T-cell (primary cell): ENCODE data around the gene STK10. TPM values are rescaled to one million over a fixed set of nuclear protein-coding genes. Genes with fewer than 3 reads are reported as not detected.

ENCODE experiments used
- ATAC-seq, 4 experiments: fragments of 200-7000 bp in 3 of 4; fragments of 150-1000 bp in 1 of 4; cut with Tn5 transposase; replicated peaks in 1 of 4; 1 replicate in 3 of 4; 2 replicates in 1 of 4; pipeline ENCODE4 v1.10.0; 2021; ENCODE audit warnings: moderate library complexity in 3 of 4, mild to moderate bottlenecking in 2 of 4, moderate number of reproducible peaks in 1 of 4
- CTCF ChIA-PET, 2 donors: fragments of 300-600 bp; sonication (Branson Sonifier 250); formaldehyde crosslinking; loops; one replicate each; lab custom pipeline; 2022; ENCODE audit warnings: antibody characterized with exemption in 2 of 2; lab: Charles Lee
- POLR2A ChIA-PET, 2 donors: fragments of 300-600 bp; sonication (Branson Sonifier 250); formaldehyde crosslinking; loops; one replicate each; lab custom pipeline; 2022; ENCODE audit warnings: antibody characterized with exemption in 2 of 2; lab: Charles Lee
- DNase-seq, 35 experiments: peaks; one replicate each; pipeline versions ENCODE4 v3.0.0 to v3.0.0-alpha.2; 2013 to 2023
- H3K27ac ChIP-seq: one replicate; pipeline ENCODE4 v1.5.1; 2013; ENCODE audit warnings: low read length
- H3K27me3 ChIP-seq, 2 experiments: replicated peaks in 1 of 2; 1 replicate in 1 of 2; 2 replicates in 1 of 2; pipeline versions ENCODE4 v1.6.1 to v1.7.0; 2013; ENCODE audit warnings: low read length in 1 of 2, mixed read lengths in 1 of 2; ENCODE audit not compliant: control insufficient read depth in 2 of 2, insufficient read depth in 2 of 2; ENCODE audit errors: extremely low read depth in 1 of 2
- H3K36me3 ChIP-seq, 2 donors: 1 replicate in 1 of 2; 2 replicates in 1 of 2; pipeline versions ENCODE4 v1.6.1 to v1.7.0; 2013; ENCODE audit warnings: low read length in 1 of 2; ENCODE audit not compliant: control insufficient read depth in 2 of 2, insufficient read depth in 1 of 2; ENCODE audit errors: extremely low read depth in 1 of 2
- H3K4me1 ChIP-seq, 2 experiments: 1 replicate in 1 of 2; 2 replicates in 1 of 2; pipeline versions ENCODE4 v1.6.1 to v1.7.0; 2013; ENCODE audit warnings: low read length in 2 of 2, mixed read lengths in 1 of 2; ENCODE audit not compliant: insufficient read depth in 2 of 2, control insufficient read depth in 1 of 2; ENCODE audit errors: extremely low read depth in 1 of 2
- H3K4me3 ChIP-seq, 2 donors: 1 replicate in 1 of 2; 2 replicates in 1 of 2; pipeline versions ENCODE4 v1.5.1 to v1.7.0; 2013; ENCODE audit warnings: mild to moderate bottlenecking in 2 of 2, low read length in 1 of 2, moderate library complexity in 1 of 2; ENCODE audit not compliant: control insufficient read depth in 1 of 2; ENCODE audit errors: extremely low read depth in 1 of 2
- H3K9me3 ChIP-seq: 2 replicates; pipeline ENCODE4 v1.7.0; 2013
- H3K27ac Mint-ChIP-seq, 2 donors: one replicate each; pipeline ENCODE4 v1.8.0; 2020 to 2021; ENCODE audit warnings: mild to moderate bottlenecking in 2 of 2, mixed read lengths in 2 of 2
- H3K27me3 Mint-ChIP-seq, 2 donors: one replicate each; pipeline ENCODE4 v1.8.0; 2021 to 2022; ENCODE audit warnings: mixed read lengths in 2 of 2
- H3K36me3 Mint-ChIP-seq: one replicate; pipeline ENCODE4 v1.8.0; 2021; ENCODE audit warnings: mixed read lengths
- H3K4me1 Mint-ChIP-seq, 3 donors: one replicate each; pipeline ENCODE4 v1.8.0; 2020 to 2022; ENCODE audit warnings: mixed read lengths in 3 of 3, mild to moderate bottlenecking in 1 of 3
- H3K4me3 Mint-ChIP-seq, 3 donors: one replicate each; pipeline ENCODE4 v1.8.0; 2020 to 2022; ENCODE audit warnings: mild to moderate bottlenecking in 3 of 3, mixed read lengths in 3 of 3, moderate library complexity in 3 of 3
- H3K9me3 Mint-ChIP-seq, 3 donors: one replicate each; pipeline ENCODE4 v1.8.0; 2020 to 2022; ENCODE audit warnings: mixed read lengths in 3 of 3
- WGBS: methylation state at CpG from one replicate; pipeline ENCODE4 v1.1.5; 2013; ENCODE audit warnings: missing lambda C conversion rate; ENCODE audit not compliant: insufficient coverage; 5-methylcytosine and 5-hydroxymethylcytosine counted together
- total RNA-seq, 35 experiments: library from RNA in 6 of 35; stranded (reverse) in 6 of 35; fragments of 120-200 nt in 1 of 35; gene quantifications; one replicate each; pipeline versions ENCODE4 v1.2.1 to v1.2.4 and lab custom pipeline; 2013 to 2026

Gene STK10
- total RNA-seq, 5 donors from 2014 or later (not counting 1 experiment from before 2014, with no cell fraction given), result 305 to 437 (median 331) TPM

DNA sequence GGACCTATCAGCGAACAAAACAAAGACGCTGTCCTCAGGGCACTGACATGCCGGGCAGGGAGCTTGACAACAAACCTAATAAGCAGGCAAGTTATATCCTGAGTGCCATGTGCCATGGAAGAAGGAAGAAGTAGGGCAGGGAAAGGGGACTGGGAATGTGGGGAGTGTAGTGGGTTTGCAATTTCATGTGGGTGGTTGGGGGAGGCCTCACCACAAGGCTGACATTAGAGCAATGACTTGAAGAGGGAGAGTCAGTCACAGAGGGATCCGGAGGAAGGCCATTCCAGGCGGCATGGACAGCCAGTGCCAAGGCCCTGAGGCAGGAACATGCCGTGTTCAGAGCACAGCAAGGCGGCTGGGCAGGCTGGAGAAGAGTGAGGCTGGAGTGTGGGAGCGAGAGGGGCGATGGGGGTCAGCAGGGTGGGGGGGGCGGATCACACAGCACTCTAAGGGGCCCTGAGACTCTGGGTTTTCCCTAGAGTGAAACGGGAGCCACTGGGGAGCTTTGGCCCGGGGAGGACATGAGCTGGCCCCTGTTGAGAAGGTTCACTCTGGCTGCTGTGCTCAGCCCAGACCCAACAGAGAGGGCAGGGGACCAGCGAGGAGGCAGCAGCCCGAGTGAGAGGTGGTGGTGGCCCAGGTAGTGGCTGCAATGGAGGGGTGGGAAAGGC lies 86.3 kb downstream of the STK10 start:
- H3K4me3 Mint-ChIP-seq, result no peak overlapping the region
- DNase-seq, result no peak
- no peak overlapping the region for H3K27ac ChIP-seq
- no peak for ATAC-seq
- peaks cover 20 to 33% (median 24%) of the 10 kb centered on the region in 3 donors for H3K4me1 Mint-ChIP-seq
- no peaks in the 10 kb centered on the region for H3K9me3 ChIP-seq
- CTCF ChIA-PET, result interaction anchor here (0.7 to 1.0 kb wide), 3 partner anchors 35 to 127 kb away, joined by 6 to 8 read pairs (median 7); no protein-coding TSS in a partner anchor
- WGBS, result 95% methylated on average over 14 of the region's 14 CpGs
- H3K4me1 ChIP-seq, result peaks cover 0 to 20% of the 10 kb centered on the region in 2 experiments
- H3K9me3 Mint-ChIP-seq, result no peaks in the 10 kb centered on the region
- H3K27ac Mint-ChIP-seq, result peak overlapping the region; percentile 56 to 77
- no peak overlapping the region for H3K4me3 ChIP-seq
- H3K36me3 Mint-ChIP-seq, result peaks cover 57% of the 10 kb centered on the region
- POLR2A ChIA-PET, result no interaction called here
- H3K36me3 ChIP-seq, result peaks cover 22 to 92% of the 10 kb centered on the region in 2 donors
- no peaks in the 10 kb centered on the region for H3K27me3 Mint-ChIP-seq
- H3K27me3 ChIP-seq, result no peaks in the 10 kb centered on the region

DNA sequence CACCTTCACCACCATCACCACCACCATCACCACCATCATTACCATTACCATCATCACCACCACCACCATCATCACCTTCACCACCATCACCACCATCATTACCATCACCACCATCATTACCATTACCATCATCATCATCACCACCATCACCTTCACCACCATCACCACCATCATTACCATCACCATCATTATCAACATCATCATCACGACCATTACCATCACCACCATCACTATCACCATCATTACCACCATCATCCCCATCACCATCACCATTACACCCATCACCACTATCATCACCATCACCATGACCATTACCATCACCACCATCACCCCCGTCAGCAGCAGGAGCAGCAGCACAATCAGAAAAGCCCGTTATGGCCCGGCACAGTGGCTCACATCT lies 89.1 kb downstream of the STK10 start:
- Mint-ChIP-seq H3K4me3 (no peak overlapping the region), H3K9me3 (no peaks in the 10 kb centered on the region), H3K4me1 (peaks cover 19 to 24% (median 22%) of the 10 kb centered on the region in 3 donors), H3K27me3 (no peaks in the 10 kb centered on the region), H3K27ac (peak overlapping the region; percentile 0 to 11), H3K36me3 (peaks cover 57% of the 10 kb centered on the region)
- Histone ChIP-seq H3K27ac (no peak overlapping the region), H3K27me3 (no peaks in the 10 kb centered on the region), H3K4me3 (no peak overlapping the region), H3K36me3 (peaks cover 11 to 93% of the 10 kb centered on the region in 2 donors), H3K9me3 (no peaks in the 10 kb centered on the region), H3K4me1 (peaks cover 0 to 11% of the 10 kb centered on the region in 2 experiments)
- DNase-seq (no peak), ATAC-seq (no peak)
- 82% methylated on average over 4 of the region's 4 CpGs for WGBS
- POLR2A ChIA-PET, result no interaction called here
- CTCF ChIA-PET, result no interaction called here

DNA sequence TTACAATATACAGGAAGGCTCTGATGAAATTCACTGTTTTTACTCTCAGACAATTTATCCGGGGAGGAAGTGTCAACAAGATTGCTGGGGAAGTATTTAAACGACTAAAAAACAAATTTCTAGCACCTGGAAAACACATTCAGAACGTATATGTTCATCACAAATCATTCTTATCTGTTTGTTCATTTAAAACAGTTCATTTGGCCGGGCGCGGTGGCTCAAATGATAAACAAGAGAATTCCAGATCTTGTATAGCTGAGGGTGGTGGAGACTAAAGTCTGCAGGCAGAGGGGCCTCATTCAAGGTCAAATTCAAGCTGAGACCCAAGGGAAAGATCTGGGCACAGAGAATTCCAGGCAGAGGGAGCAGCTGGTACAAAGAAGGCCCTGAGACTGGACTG lies 90.0 kb downstream of the STK10 start:
- Mint-ChIP-seq H3K27ac (peak overlapping the region; percentile 47 to 48), H3K27me3 (no peaks in the 10 kb centered on the region), H3K36me3 (peaks cover 55% of the 10 kb centered on the region), H3K9me3 (no peaks in the 10 kb centered on the region), H3K4me3 (no peak overlapping the region), H3K4me1 (peaks cover 19 to 22% (median 22%) of the 10 kb centered on the region in 3 donors)
- H3K4me1 ChIP-seq, result peaks cover 0 to 11% of the 10 kb centered on the region in 2 experiments
- ATAC-seq, result no peak
- H3K9me3 ChIP-seq, result no peaks in the 10 kb centered on the region
- H3K4me3 ChIP-seq, result no peak overlapping the region
- WGBS, result no CpG with 5 or more reads among the region's 6 CpGs
- no peaks in the 10 kb centered on the region for H3K27me3 ChIP-seq
- peaks cover 6 to 93% of the 10 kb centered on the region in 2 donors for H3K36me3 ChIP-seq
- ChIA-PET CTCF (interaction anchor here in 1 of 2 donors (1.0 kb wide), 1 partner anchor 91 kb away, joined by 3 read pairs; no protein-coding TSS in a partner anchor), POLR2A (interaction anchor here in 1 of 2 donors (0.6 kb wide), 1 partner anchor 38 kb away, joined by 4 read pairs; no protein-coding TSS in a partner anchor)
- H3K27ac ChIP-seq, result no peak overlapping the region
- DNase-seq, result no peak

DNA sequence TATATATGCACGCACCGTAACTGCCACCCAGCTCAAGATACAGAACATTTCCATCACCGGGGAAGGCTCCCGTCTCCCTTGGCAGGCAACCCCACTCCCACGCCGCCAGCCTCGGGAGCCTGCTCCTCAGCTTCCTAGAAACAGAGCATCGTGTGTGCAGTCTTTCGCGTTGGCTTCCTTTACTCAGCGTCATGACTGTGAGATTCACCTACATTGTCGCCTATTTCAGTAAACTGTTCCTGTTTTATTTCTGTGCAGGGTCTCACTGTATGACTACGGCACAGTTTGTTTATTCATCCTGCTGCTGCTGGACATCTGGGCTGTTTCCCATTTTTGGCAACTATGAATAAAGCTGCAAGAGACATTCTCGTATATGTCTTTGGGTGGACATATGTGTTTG lies 90.7 kb downstream of the STK10 start:
- H3K9me3 Mint-ChIP-seq, result no peaks in the 10 kb centered on the region

DNA sequence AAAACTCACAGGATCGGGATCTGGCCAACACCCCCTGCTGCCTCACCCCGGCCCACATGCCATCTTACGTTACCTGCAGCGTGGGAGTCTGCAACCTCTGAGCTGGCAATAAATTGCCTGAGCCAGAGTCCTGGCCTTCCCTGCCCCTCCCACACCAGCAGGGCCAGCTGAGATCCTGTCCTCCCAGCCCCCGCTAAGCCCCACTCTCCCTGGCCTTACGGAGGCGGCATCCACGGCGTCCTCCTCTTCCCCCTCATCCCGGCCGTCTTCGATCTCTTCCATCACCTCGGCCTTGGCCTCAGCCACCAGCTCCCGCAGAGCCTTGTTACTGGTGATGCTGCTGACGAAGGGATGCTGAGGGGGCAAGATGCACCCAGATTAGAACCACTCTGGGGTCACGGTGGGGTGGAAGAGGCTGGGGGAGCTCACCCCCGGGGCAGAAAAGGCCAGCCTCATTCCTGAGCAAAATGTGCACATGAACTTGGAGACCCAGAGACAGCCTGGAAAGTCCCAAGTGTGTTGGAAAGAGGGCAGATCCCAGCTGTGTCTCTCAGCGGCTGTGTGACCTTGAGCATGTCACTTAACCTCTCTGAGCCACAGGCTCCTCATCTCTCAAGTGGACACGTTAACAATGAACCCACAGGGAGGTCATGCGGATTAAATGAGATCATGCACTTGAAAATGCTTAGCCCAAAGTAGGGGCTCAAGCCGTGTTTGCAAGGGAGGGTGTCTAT lies 91.7 kb downstream of the STK10 start:
- no peak for DNase-seq
- H3K36me3 ChIP-seq, result peaks cover 6 to 92% of the 10 kb centered on the region in 2 donors
- CTCF ChIA-PET, result interaction anchor here (0.7 kb wide), 2 partner anchors 10 to 95 kb away, joined by 3 read pairs; no protein-coding TSS in a partner anchor
- H3K4me3 ChIP-seq, result no peak overlapping the region
- no peaks in the 10 kb centered on the region for H3K9me3 ChIP-seq
- POLR2A ChIA-PET, result interaction anchor here in 1 of 2 donors (0.6 kb wide), 1 partner anchor 112 kb away, joined by 4 read pairs; no protein-coding TSS in a partner anchor
- ATAC-seq, result no peak
- H3K27me3 ChIP-seq, result no peaks in the 10 kb centered on the region
- 96% methylated on average over 17 of the region's 21 CpGs for WGBS
- peaks cover 43% of the 10 kb centered on the region for H3K36me3 Mint-ChIP-seq
- no peaks in the 10 kb centered on the region for H3K9me3 Mint-ChIP-seq
- H3K27me3 Mint-ChIP-seq, result no peaks in the 10 kb centered on the region
- peaks cover 11 to 17% (median 13%) of the 10 kb centered on the region in 3 donors for H3K4me1 Mint-ChIP-seq
- H3K27ac Mint-ChIP-seq, result peak overlapping the region; percentile 61
- no peak overlapping the region for H3K27ac ChIP-seq
- no peak overlapping the region for H3K4me3 Mint-ChIP-seq
- peaks cover 0 to 11% of the 10 kb centered on the region in 2 experiments for H3K4me1 ChIP-seq

More for the DNA sequence above, 90.7 kb downstream of the STK10 start:
- DNase-seq, result no peak
- H3K4me3 ChIP-seq, result no peak overlapping the region
- H3K27ac ChIP-seq, result no peak overlapping the region
- WGBS, result 95% methylated on average over 14 of the region's 14 CpGs
- H3K27me3 ChIP-seq, result no peaks in the 10 kb centered on the region
- ATAC-seq, result no peak
- peaks cover 0 to 11% of the 10 kb centered on the region in 2 experiments for H3K4me1 ChIP-seq
- H3K36me3 Mint-ChIP-seq, result peaks cover 52% of the 10 kb centered on the region
- POLR2A ChIA-PET, result no interaction called here
- CTCF ChIA-PET, result no interaction called here
- no peaks in the 10 kb centered on the region for H3K27me3 Mint-ChIP-seq
- H3K27ac Mint-ChIP-seq, result peak overlapping the region in 1 of 2 donors; percentile 48
- peaks cover 16 to 22% (median 21%) of the 10 kb centered on the region in 3 donors for H3K4me1 Mint-ChIP-seq
- no peaks in the 10 kb centered on the region for H3K9me3 ChIP-seq
- peaks cover 6 to 93% of the 10 kb centered on the region in 2 donors for H3K36me3 ChIP-seq
- no peak overlapping the region for H3K4me3 Mint-ChIP-seq
